Progenitor cell of endocrine pancreas (in vitro differentiated cells): Measurements from ENCODE around the gene SMIM35. TPM values are rescaled to one million over a fixed set of nuclear protein-coding genes. Genes with fewer than 3 reads are reported as not detected.

Experiments used
- DNase-seq: peaks from one replicate; pipeline ENCODE4 v3.0.0; 2021; ENCODE audit warnings: low spot score; ENCODE audit not compliant: unreplicated experiment
- H3K27ac Mint-ChIP-seq: 2 replicates; pipeline ENCODE4 v1.8.0; 2021; ENCODE audit warnings: mild to moderate bottlenecking, moderate library complexity, mixed read lengths
- H3K27me3 Mint-ChIP-seq: 2 replicates; pipeline ENCODE4 v1.8.0; 2021; ENCODE audit warnings: mixed read lengths
- H3K36me3 Mint-ChIP-seq: 2 replicates; pipeline ENCODE4 v1.8.0; 2022; ENCODE audit warnings: mixed read lengths; ENCODE audit not compliant: insufficient read depth
- H3K4me1 Mint-ChIP-seq: 2 replicates; pipeline ENCODE4 v1.8.0; 2021; ENCODE audit warnings: low read depth, mixed read lengths
- H3K4me3 Mint-ChIP-seq: 2 replicates; pipeline ENCODE4 v1.8.0; 2021; ENCODE audit warnings: low read depth, mild to moderate bottlenecking, moderate library complexity, mixed read lengths
- H3K9me3 Mint-ChIP-seq: 2 replicates; pipeline ENCODE4 v1.8.0; 2021; ENCODE audit warnings: low read depth, mixed read lengths
- total RNA-seq: library from RNA; stranded (reverse); gene quantifications from 2 replicates; pipeline ENCODE4 v1.2.1, GENCODE V29; 2021
- TF ChIP-seq, protein P1 (sequence below): fragments of 200-600 bp; sonication (generic); IDR thresholded peaks from one replicate; pipeline ENCODE4 v1.5.0; 2021; ENCODE audit warnings: antibody characterized with exemption, mild to moderate bottlenecking; ENCODE audit not compliant: unreplicated experiment

Gene SMIM35
- total RNA-seq, 1 donor from 2014 or later, result not detected

GRCh38 chr11:118108513-118108912, 21.8 kb upstream of the SMIM35 start:
- TF ChIP-seq, protein P1, sequence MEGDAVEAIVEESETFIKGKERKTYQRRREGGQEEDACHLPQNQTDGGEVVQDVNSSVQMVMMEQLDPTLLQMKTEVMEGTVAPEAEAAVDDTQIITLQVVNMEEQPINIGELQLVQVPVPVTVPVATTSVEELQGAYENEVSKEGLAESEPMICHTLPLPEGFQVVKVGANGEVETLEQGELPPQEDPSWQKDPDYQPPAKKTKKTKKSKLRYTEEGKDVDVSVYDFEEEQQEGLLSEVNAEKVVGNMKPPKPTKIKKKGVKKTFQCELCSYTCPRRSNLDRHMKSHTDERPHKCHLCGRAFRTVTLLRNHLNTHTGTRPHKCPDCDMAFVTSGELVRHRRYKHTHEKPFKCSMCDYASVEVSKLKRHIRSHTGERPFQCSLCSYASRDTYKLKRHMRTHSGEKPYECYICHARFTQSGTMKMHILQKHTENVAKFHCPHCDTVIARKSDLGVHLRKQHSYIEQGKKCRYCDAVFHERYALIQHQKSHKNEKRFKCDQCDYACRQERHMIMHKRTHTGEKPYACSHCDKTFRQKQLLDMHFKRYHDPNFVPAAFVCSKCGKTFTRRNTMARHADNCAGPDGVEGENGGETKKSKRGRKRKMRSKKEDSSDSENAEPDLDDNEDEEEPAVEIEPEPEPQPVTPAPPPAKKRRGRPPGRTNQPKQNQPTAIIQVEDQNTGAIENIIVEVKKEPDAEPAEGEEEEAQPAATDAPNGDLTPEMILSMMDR, result no peak
- Mint-ChIP-seq H3K27me3 (peaks cover 13% of the 10 kb centered on the region), H3K27ac (no peak overlapping the region), H3K9me3 (no peaks in the 10 kb centered on the region), H3K4me3 (no peak overlapping the region), H3K36me3 (peaks cover 2% of the 10 kb centered on the region), H3K4me1 (no peaks in the 10 kb centered on the region)
- no peak for DNase-seq

DNA sequence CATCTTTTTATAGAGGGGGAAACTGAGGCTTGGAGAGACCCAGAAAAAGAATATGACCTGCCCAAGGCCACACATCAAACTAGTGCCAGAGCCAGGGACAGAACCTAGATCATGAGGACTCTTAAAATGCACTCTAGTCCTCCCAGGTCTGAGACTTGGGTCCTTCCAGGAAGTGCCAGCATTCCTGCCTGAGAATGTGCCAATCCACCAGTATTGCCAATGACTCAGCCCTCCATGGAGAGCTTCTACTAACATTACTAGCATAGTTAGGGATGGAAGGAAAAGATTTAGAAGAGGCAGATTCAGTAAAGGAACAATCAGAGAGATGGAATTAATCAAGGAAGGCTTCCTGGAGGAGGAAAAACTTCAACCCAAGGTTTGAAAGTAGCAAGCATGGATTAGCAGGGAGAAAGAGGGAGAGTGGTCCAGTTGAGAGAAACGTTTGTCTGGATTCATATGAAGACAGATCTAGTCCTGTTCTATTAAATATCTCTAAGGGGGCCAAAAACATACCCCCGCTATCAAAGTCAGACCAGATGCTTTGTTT, 20.1 kb upstream of the SMIM35 start:
- TF ChIP-seq, protein P1, result no peak
- Mint-ChIP-seq H3K9me3 (no peaks in the 10 kb centered on the region), H3K27me3 (peaks cover 14% of the 10 kb centered on the region), H3K4me3 (no peak overlapping the region), H3K27ac (no peak overlapping the region), H3K4me1 (no peaks in the 10 kb centered on the region), H3K36me3 (peaks cover under 1% of the 10 kb centered on the region)
- DNase-seq, result no peak

GRCh38 chr11:118105657-118106305, 19.0 kb upstream of the SMIM35 start:
- Mint-ChIP-seq H3K4me1 (no peaks in the 10 kb centered on the region), H3K27ac (no peak overlapping the region), H3K36me3 (no peaks in the 10 kb centered on the region), H3K9me3 (no peaks in the 10 kb centered on the region), H3K4me3 (no peak overlapping the region), H3K27me3 (peaks cover 18% of the 10 kb centered on the region)
- DNase-seq, result no peak
- TF ChIP-seq, protein P1, result no peak

DNA sequence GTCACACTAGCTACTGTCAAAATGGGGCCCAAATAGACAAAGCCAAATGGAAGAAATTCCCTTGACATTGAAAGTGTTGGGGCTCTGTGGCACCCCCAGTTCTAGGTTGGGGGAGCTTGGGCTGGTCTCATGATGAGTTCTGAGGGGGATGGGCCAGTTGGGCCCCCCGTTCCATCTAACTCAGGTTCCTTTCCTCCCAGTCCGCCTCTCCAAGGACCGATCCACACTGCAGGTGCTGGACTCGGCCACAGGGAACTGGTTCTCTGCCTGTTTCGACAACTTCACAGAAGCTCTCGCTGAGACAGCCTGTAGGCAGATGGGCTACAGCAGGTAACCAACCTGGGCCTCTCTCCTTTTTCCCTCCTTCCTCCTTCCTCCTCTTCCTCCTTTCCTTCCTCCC, 17.7 kb upstream of the SMIM35 start:
- no peak for DNase-seq
- TF ChIP-seq, protein P1, result no peak
- H3K27ac Mint-ChIP-seq, result no peak overlapping the region

DNA sequence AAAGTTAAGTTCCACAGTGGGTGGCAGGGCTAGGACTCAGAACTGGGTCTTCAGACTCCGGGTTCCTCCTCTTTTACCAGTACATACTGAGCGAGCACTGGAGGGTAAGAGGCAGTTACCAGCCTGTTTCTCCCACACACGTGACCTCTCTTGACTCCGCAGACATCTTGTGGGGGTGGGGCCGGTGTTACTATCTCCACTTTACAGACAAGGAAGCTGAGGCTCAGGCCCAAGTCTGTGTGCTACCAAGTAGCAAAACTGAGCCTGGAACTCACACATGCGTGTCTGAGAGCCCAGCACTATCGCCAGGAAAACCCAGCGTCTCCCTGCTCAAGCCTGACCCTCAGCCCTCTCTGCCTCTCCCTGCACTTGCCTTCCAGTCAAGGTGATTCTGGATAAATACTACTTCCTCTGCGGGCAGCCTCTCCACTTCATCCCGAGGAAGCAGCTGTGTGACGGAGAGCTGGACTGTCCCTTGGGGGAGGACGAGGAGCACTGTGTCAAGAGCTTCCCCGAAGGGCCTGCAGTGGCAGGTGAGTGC, 16.0 kb upstream of the SMIM35 start:
- no peak overlapping the region for H3K4me3 Mint-ChIP-seq

More for the DNA sequence above, 17.7 kb upstream of the SMIM35 start:
- H3K4me3 Mint-ChIP-seq, result no peak overlapping the region
- H3K36me3 Mint-ChIP-seq, result no peaks in the 10 kb centered on the region
- H3K4me1 Mint-ChIP-seq, result peaks cover under 1% of the 10 kb centered on the region
- peaks cover 20% of the 10 kb centered on the region for H3K27me3 Mint-ChIP-seq
- no peaks in the 10 kb centered on the region for H3K9me3 Mint-ChIP-seq

More for the DNA sequence above, 16.0 kb upstream of the SMIM35 start:
- H3K27ac Mint-ChIP-seq, result peak overlapping the region; percentile 1
- H3K9me3 Mint-ChIP-seq, result no peaks in the 10 kb centered on the region
- H3K36me3 Mint-ChIP-seq, result no peaks in the 10 kb centered on the region
- peaks cover 23% of the 10 kb centered on the region for H3K27me3 Mint-ChIP-seq
- H3K4me1 Mint-ChIP-seq, result peaks cover 11% of the 10 kb centered on the region
- TF ChIP-seq, protein P1, result no peak
- DNase-seq, result no peak
